ENCODE measurements around the gene CDKL1. TPM values are rescaled to one million over a fixed set of nuclear protein-coding genes. Genes with fewer than 3 reads are reported as not detected.
A peak's percentile ranks its signal among the peaks of the same experiment; 100 is the strongest.

Gene CDKL1
- total RNA-seq: 34.3 TPM

- peak; percentile 60 for DNase-seq (ENCODE audit: low spot score)
These were observed at the start of gene CDKL1 for GRCh38 chr14:50396631-50397389. Gene CDKL1, minus strand, starts transcription at chr14:50396881. Its CDS starts 1,013 bp downstream, at chr14:50395868.

GRCh38 chr14:50434528-50434927, 37.8 kb upstream of the CDKL1 start:
- no peak for DNase-seq (ENCODE audit: low spot score)

DNA sequence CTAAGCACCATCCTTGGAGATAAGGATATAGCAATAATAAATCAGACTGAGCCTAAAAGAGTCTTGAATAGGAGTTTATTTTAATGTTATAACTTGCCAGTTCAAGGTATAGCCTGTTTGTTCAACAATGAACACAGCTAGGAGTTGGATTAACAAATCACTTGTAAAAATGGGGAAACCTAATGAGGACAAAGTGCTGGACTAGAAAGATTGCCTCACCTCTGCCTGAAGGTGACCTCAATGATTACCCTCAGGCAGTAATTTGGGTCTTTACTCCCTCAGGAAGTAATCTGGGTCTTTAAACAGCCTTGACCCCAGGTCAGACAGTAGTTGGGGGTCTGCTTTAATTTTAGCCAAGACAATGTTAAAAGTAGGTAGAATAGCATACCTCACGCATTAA, 35.5 kb upstream of the CDKL1 start:
- no peak for DNase-seq (ENCODE audit: low spot score)

DNA sequence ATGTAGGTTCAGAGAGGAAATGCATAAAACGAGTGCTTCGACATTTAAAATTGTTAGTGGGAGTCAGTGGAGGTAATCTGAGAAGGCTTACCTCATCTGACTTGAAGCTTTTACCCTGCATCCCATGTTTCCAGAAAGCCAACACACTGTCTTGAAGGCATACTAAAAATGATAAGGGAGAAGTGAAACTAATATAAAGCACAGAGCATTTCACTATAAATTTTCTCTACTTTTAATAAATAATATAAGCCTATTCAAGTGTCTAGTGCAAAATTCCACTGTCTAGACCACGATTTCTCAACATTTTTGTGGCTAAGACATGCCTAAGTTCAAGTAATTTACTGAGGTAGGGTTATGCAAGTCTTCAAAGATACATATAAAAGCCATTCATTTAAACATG, 29.1 kb upstream of the CDKL1 start:
- DNase-seq (ENCODE audit: low spot score): no peak

GRCh38 chr14:50425105-50425504, 28.4 kb upstream of the CDKL1 start:
- no peak for DNase-seq (ENCODE audit: low spot score)

GRCh38 chr14:50423529-50423928, 26.8 kb upstream of the CDKL1 start:
- DNase-seq (ENCODE audit: low spot score): no peak

DNA sequence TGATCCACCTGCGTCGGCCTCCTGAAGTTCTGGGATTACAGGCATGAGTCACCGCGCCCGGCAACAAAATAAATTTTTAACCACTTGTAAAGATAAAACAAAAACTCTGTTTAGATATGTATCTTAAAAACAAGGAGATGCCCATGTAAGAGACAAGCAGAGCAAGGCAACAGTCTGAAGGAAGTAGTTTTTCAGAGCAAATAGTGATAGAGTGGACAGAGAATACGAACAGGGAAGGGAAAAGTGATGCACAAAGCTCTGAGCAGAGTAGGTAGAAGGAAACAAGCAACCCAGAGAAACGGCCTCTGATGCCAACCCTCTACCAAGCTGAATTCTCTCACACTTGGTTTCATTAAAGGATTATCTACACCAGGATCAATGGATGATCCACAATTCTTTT, 24.8 kb upstream of the CDKL1 start:
- no peak for DNase-seq (ENCODE audit: low spot score)

GRCh38 chr14:50417853-50418252, 21.2 kb upstream of the CDKL1 start:
- DNase-seq (ENCODE audit: low spot score): no peak

GRCh38 chr14:50410921-50411320, 14.2 kb upstream of the CDKL1 start:
- no peak for DNase-seq (ENCODE audit: low spot score)

- DNase-seq (ENCODE audit: low spot score): no peak
These were observed 13.4 kb upstream of the CDKL1 start for GRCh38 chr14:50410071-50410470.

GRCh38 chr14:50407111-50407812, 10.6 kb upstream of the CDKL1 start:
- no peak for DNase-seq (ENCODE audit: low spot score)

DNA sequence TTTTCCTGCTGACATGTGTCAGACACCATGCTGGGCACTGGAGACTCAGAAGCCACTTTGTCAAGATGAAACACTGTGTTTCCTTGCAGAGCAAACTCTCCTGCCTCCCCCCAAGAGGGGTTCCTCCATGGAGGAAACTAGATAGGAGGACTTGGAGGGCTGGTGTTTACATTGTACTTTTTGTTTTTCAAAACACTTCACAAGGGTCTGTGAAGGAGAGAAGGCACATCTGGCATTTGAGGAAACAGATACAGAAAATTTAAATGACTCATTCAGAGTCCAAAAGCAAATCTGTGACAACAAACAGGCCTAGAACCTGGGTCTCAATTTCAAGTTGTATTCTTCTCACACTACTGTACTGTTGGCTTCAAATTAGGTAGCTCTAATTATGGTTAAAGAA, 6.7 kb upstream of the CDKL1 start:
- DNase-seq (ENCODE audit: low spot score): no peak

GRCh38 chr14:50402965-50403364, 6.3 kb upstream of the CDKL1 start:
- DNase-seq (ENCODE audit: low spot score): no peak

DNA sequence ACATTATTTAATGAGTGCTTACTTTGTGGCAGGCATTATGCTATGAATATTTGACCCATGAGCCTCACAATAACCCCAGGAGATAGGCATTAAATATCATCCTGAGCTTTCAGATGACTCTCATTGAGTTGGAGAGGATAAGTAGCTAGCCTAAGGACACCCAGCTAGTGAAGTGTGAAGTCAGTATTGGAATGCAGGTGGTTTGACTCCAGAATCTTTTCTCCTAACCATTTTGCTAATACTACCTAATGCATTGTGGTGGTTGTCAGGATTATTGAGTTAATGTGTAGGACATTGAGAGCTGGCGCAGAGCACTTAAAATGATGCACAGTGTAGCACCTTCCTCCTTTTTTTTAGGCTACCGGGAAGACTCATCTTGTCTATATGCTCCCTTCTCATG, 3.8 kb upstream of the CDKL1 start:
- no peak for DNase-seq (ENCODE audit: low spot score)

- peak; percentile 73 for DNase-seq (ENCODE audit: low spot score)
These were observed 2.8 kb upstream of the CDKL1 start for GRCh38 chr14:50399251-50400032.

GRCh38 chr14:50398189-50398580, 1.5 kb upstream of the CDKL1 start:
- no peak for DNase-seq (ENCODE audit: low spot score)

DNA sequence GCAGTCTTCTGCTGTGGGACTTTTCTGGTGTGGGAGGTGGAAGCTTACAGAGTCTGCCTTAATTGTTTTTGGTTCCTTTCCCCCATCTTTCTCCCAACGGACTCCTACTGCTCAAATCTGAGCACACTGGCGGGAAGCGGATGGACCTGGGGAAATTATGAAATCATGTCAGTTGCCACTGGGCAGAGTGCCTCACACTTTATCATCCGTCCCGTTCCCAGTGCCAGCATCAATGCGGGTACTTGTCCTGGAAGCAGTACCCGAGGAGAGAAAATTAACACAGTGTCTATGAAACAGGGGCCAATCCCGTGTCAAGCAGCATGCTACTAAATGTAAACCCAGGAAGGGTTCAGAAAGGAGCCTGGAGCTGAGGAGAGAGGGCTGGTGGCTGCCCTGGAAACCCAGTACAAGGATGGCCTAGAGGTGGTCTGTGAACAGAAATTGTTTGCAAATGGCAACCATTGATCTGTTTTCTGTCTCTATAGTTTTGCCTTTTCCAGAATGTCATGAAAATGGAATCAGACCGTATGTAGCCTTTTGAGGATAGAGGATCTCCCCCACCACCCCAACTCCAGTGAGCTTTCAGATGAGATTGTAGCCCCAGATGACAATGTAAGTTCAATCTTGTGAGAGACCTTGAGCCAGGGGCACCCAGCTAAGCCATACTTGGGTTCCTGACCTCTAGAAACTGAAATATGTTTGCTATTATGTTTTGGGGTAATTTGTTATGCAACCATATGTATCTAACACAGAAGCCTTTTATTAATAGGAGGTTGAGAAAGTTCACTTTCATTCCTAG, 908 bp upstream of the CDKL1 start:
- no peak for DNase-seq (ENCODE audit: low spot score)

DNA sequence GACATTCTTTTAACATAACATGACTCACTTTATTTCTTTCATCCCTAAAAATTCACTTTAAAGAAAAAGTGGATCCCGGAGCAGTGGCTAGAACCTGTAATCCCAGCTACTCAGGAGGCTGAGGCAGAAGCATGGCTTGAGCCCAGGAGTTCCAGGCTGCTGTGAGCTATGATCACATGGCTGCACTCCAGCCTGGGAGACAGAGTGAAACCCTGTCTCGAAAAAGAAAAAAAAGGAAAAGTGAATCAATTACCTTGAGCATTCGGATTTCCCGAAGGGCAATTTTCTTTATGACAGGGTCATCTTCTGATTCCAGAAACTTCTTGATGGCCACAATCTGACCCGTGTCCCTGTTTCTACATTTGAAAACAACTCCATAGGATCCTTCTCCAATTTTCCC, 1.2 kb downstream of the CDKL1 start:
- no peak for DNase-seq (ENCODE audit: low spot score)

- DNase-seq (ENCODE audit: low spot score): no peak
These were observed 2.0 kb downstream of the CDKL1 start for GRCh38 chr14:50394713-50395112.

DNA sequence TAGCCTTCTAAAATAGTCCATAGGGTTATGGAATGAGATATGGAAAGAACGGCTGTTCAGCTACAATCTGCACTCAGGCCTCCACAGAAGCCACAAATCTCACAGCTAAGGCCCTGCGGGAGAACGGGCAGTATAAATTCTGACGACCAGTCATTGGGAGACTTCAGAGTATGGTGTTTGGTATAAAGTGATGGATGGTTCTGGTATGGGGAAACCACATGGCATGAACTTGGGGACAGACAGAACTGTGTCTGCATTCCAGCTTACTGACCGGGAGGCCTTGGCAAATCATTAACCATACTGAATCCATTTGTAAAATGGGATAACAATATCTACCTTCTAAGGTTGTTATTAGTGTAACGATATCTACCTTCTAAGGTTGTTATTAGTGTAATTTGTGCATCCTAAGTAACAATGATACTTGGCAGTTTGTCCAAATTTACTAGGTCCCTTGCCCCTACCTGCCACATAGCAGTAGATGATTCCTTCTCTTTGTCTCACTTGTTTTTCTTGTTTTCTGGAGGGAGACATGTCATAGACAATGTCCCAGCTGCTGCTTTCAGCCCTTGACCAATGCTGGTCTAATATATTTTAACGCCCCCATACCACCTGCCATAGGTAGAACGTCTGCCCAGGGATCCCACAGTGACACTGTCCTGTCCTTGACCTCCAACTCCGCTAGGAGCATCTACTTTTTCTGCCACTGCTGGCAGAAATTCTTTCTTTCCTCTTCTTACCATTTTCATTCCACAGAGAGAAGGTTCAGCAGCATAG, 6.8 kb downstream of the CDKL1 start:
- no peak for DNase-seq (ENCODE audit: low spot score)

Measured in ureter (tissue), 1 donor.